GM12878 (cell line): ENCODE data around the gene PDZD7.

Experiments used
- BHLHE40 ChIP-seq, 2 experiments: fragments of 450-650 bp in 1 of 2; IDR thresholded peaks; 2 replicates each; pipeline ENCODE4 v1.6.1; 2011 to 2017; ENCODE audit warnings: low read depth in 2 of 2, borderline replicate concordance in 1 of 2, improper control_type of control experiment in 1 of 2, low read length in 1 of 2, mild to moderate bottlenecking in 1 of 2
- CBX3 ChIP-seq: fragments of 200-600 bp; sonication (generic); IDR thresholded peaks from 2 replicates; pipeline ENCODE4 v1.6.1; 2016; ENCODE audit warnings: low read depth, borderline replicate concordance
- EZH2 ChIP-seq: IDR thresholded peaks from 2 replicates; pipeline ENCODE4 v1.6.1; 2012; ENCODE audit warnings: low read depth, mild to moderate bottlenecking, control low read depth, inconsistent platforms, low read length, borderline replicate concordance; ENCODE audit not compliant: control insufficient read depth
- HDAC2 ChIP-seq: fragments of 200-600 bp; sonication (generic); IDR thresholded peaks from 2 replicates; pipeline ENCODE4 v1.6.1; 2017
- NFIC ChIP-seq: IDR thresholded peaks from 2 replicates; pipeline ENCODE4 v1.6.1; 2012; ENCODE audit warnings: low read depth, mild to moderate bottlenecking, inconsistent platforms, low read length, moderate library complexity
- POLR2A ChIP-seq: IDR thresholded peaks from 2 replicates; pipeline ENCODE4 v1.6.1; 2011; ENCODE audit warnings: low read depth, mild to moderate bottlenecking, low read length
- RCOR1 ChIP-seq: conservative IDR thresholded peaks from 2 replicates; pipeline ENCODE4 v1.6.1; 2012; ENCODE audit warnings: low read depth, low read length, improper control_type of control experiment
- RFX5 ChIP-seq: IDR thresholded peaks from 2 replicates; pipeline ENCODE4 v1.6.1; 2011; ENCODE audit warnings: low read depth, low read length, improper control_type of control experiment
- SIN3A ChIP-seq: IDR thresholded peaks from 2 replicates; pipeline ENCODE4 v1.6.1; 2012; ENCODE audit warnings: low read depth, low read length, improper control_type of control experiment
- SIX5 ChIP-seq: IDR thresholded peaks from 2 replicates; pipeline ENCODE4 v1.6.1; 2011; ENCODE audit warnings: mild to moderate bottlenecking, low read depth, low read length, moderate library complexity; ENCODE audit not compliant: severe bottlenecking
- TF ChIP-seq, protein P1 (sequence below), 3 experiments: IDR thresholded peaks in 2 of 3; conservative IDR thresholded peaks in 1 of 3; 2 replicates each; pipeline ENCODE4 v1.5.1; 2011; ENCODE audit warnings: low read depth in 3 of 3, low read length in 3 of 3, mild to moderate bottlenecking in 3 of 3, control low read depth in 2 of 3, moderate library complexity in 2 of 3, inconsistent platforms in 1 of 3, mixed read lengths in 1 of 3; ENCODE audit not compliant: control insufficient read depth in 2 of 3, insufficient read depth in 1 of 3; ENCODE audit errors: extremely low read depth in 1 of 3

- TF ChIP-seq, protein P1, sequence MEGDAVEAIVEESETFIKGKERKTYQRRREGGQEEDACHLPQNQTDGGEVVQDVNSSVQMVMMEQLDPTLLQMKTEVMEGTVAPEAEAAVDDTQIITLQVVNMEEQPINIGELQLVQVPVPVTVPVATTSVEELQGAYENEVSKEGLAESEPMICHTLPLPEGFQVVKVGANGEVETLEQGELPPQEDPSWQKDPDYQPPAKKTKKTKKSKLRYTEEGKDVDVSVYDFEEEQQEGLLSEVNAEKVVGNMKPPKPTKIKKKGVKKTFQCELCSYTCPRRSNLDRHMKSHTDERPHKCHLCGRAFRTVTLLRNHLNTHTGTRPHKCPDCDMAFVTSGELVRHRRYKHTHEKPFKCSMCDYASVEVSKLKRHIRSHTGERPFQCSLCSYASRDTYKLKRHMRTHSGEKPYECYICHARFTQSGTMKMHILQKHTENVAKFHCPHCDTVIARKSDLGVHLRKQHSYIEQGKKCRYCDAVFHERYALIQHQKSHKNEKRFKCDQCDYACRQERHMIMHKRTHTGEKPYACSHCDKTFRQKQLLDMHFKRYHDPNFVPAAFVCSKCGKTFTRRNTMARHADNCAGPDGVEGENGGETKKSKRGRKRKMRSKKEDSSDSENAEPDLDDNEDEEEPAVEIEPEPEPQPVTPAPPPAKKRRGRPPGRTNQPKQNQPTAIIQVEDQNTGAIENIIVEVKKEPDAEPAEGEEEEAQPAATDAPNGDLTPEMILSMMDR (IDR thresholded peaks at IDR 0.05 in 2 of 3, conservative IDR thresholded peaks at IDR 0.05 in 1 of 3; ENCODE audit: control insufficient read depth in 2 of 3, extremely low read depth in 1 of 3, insufficient read depth in 1 of 3, low read depth in 3 of 3, low read length in 3 of 3): no peak
- TF ChIP-seq EZH2 (no peak), BHLHE40 (IDR thresholded peaks at IDR 0.05; ENCODE audit: borderline replicate concordance in 1 of 2, low read depth in 2 of 2, low read length in 1 of 2) (no peak), SIX5 (no peak), POLR2A (no peak), RFX5 (no peak), RCOR1 (no peak), NFIC (no peak), SIN3A (no peak), HDAC2 (no peak), CBX3 (no peak)
Measured at GRCh38 chr10:100963826-100964225, 67.1 kb downstream of the PDZD7 start.
